HEK293 (cell line): ENCODE data around the gene CLDN19.

Experiments
- CTCF ChIA-PET: fragments of 350-600 bp; formaldehyde crosslinking; extraction: SDS; loops from one replicate; lab custom pipeline; 2021; ENCODE audit warnings: antibody characterized with exemption; lab: Yijun Ruan, JAX
- POLR2A ChIA-PET: fragments of 300-600 bp; formaldehyde crosslinking; extraction: SDS; loops from one replicate; lab custom pipeline; 2020; ENCODE audit warnings: antibody characterized with exemption, inconsistent platforms; lab: Yijun Ruan, JAX
- H3K27ac ChIP-seq: fragments of 200-500 bp; sonication (Bioruptor generic); 2 replicates; pipeline ENCODE4 v1.5.1; 2014; ENCODE audit warnings: low read depth, low read length, control low read depth, inconsistent platforms; ENCODE audit errors: extremely low read depth
- H3K36me3 ChIP-seq, 2 experiments: fragments of 200-500 bp in 1 of 2; sonication (Bioruptor generic) in 1 of 2; 1 replicate in 1 of 2; 2 replicates in 1 of 2; pipeline ENCODE4 v1.5.1; 2014 to 2017; ENCODE audit warnings: inconsistent platforms in 2 of 2, low read length in 2 of 2; ENCODE audit not compliant: control insufficient read depth in 2 of 2, insufficient read depth in 1 of 2
- H3K4me1 ChIP-seq: fragments of 200-500 bp; sonication (Bioruptor generic); 2 replicates; pipeline ENCODE4 v1.5.1; 2014; ENCODE audit warnings: mild to moderate bottlenecking, low read length, inconsistent platforms; ENCODE audit not compliant: control insufficient read depth, insufficient read depth
- H3K4me3 ChIP-seq: 2 replicates; pipeline ENCODE4 v1.5.1; 2011; ENCODE audit warnings: low read depth, mild to moderate bottlenecking, control low read depth, low read length, moderate library complexity
- H3K9me3 ChIP-seq: fragments of 200-500 bp; sonication (Bioruptor generic); 2 replicates; pipeline ENCODE4 v1.5.1; 2014; ENCODE audit warnings: low read depth, low read length, inconsistent platforms; ENCODE audit not compliant: control insufficient read depth, insufficient read depth
- FEZF1 ChIP-seq: fragments of 450-650 bp; formaldehyde crosslinking; IDR thresholded peaks from 2 replicates; pipeline ENCODE4 v1.5.1; 2016; ENCODE audit warnings: missing biosample characterization, missing genetic modification characterization
- GLI2 ChIP-seq: fragments of 450-650 bp; formaldehyde crosslinking; IDR thresholded peaks from 2 replicates; pipeline ENCODE4; 2017; ENCODE audit warnings: missing biosample characterization, missing genetic modification characterization, low read depth, borderline replicate concordance
- HOXD13 ChIP-seq: sonication (generic); formaldehyde crosslinking; IDR thresholded peaks from 2 replicates; pipeline ENCODE4 v1.8.0; 2022; ENCODE audit warnings: missing genetic modification reagents, borderline replicate concordance
- PRDM4 ChIP-seq: fragments of 450-650 bp; formaldehyde crosslinking; IDR thresholded peaks from 2 replicates; pipeline ENCODE4 v1.5.1; 2017; ENCODE audit warnings: missing biosample characterization, missing genetic modification characterization
- SCRT1 ChIP-seq: fragments of 450-650 bp; formaldehyde crosslinking; IDR thresholded peaks from 2 replicates; pipeline ENCODE4 v1.5.1; 2016; ENCODE audit warnings: missing biosample characterization, missing genetic modification characterization, borderline replicate concordance
- SCRT2 ChIP-seq: fragments of 450-650 bp; formaldehyde crosslinking; IDR thresholded peaks from 2 replicates; pipeline ENCODE4 v1.5.1; 2016; ENCODE audit warnings: missing biosample characterization, missing genetic modification characterization
- ZBTB48 ChIP-seq: fragments of 450-650 bp; formaldehyde crosslinking; IDR thresholded peaks from 2 replicates; pipeline ENCODE4 v1.5.1; 2016; ENCODE audit warnings: missing biosample characterization, missing genetic modification characterization
- ZNF121 ChIP-seq: fragments of 450-650 bp; formaldehyde crosslinking; IDR thresholded peaks from 2 replicates; pipeline ENCODE4 v1.5.1; 2016; ENCODE audit warnings: missing biosample characterization, missing genetic modification characterization
- ZNF335 ChIP-seq: fragments of 450-650 bp; formaldehyde crosslinking; conservative IDR thresholded peaks from 2 replicates; pipeline ENCODE4 v1.5.1; 2016; ENCODE audit warnings: missing biosample characterization, missing genetic modification characterization
- ZNF426 ChIP-seq: fragments of 450-650 bp; formaldehyde crosslinking; IDR thresholded peaks from 2 replicates; pipeline ENCODE4 v1.5.1; 2017; ENCODE audit warnings: missing biosample characterization, missing genetic modification characterization, mild to moderate bottlenecking, inconsistent platforms, moderate library complexity
- TF ChIP-seq, protein P1 (sequence below): fragments of 450-650 bp; formaldehyde crosslinking; IDR thresholded peaks from 2 replicates; pipeline ENCODE4 v1.5.1; 2016; ENCODE audit warnings: missing biosample characterization, missing genetic modification characterization

CLDN19 gene

DNA sequence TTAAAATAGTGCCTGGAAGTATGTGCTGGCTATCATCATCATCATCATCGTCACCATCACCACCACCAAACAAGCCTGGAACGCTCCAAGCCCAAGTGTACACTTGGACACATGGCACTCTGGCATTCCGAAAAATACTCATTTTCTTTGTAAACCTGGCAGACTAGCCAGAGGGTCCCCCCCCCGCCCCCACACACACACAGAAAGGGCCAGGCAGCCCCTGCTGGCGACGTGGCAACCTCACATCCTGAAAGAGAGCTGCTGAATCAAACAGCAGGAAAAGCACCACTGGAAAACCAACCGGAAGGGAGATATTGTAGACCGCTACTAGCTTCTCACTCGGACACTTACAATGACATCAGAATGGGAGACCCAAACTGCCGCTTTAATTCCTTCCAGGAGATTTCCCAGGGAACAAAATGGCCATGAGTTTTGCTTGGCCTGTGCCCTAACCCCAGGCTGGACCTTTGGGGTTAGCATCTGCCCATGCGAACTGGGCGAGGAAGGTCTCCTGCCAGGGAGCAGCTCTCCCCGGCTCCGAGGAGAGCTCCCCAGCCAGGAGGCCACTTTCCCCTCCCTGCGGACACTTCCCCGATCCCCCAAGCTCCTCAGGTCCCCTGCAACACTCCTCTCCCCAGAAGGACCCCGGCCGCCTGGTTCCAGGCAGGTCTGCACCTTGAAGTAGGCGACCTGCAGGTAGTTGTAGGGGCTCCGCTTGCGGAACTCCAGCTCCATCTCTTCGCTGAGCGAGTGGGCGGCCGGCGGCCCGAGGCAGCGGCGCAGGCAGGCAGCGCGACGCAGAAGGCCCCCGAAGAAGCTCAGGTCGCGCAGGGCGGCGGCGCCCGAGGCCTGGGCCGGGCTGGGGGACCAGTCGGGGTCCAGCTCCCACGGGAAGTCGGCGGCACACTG lies 26.1 kb upstream of the CLDN19 start (continued):
- TF ChIP-seq, protein P1, sequence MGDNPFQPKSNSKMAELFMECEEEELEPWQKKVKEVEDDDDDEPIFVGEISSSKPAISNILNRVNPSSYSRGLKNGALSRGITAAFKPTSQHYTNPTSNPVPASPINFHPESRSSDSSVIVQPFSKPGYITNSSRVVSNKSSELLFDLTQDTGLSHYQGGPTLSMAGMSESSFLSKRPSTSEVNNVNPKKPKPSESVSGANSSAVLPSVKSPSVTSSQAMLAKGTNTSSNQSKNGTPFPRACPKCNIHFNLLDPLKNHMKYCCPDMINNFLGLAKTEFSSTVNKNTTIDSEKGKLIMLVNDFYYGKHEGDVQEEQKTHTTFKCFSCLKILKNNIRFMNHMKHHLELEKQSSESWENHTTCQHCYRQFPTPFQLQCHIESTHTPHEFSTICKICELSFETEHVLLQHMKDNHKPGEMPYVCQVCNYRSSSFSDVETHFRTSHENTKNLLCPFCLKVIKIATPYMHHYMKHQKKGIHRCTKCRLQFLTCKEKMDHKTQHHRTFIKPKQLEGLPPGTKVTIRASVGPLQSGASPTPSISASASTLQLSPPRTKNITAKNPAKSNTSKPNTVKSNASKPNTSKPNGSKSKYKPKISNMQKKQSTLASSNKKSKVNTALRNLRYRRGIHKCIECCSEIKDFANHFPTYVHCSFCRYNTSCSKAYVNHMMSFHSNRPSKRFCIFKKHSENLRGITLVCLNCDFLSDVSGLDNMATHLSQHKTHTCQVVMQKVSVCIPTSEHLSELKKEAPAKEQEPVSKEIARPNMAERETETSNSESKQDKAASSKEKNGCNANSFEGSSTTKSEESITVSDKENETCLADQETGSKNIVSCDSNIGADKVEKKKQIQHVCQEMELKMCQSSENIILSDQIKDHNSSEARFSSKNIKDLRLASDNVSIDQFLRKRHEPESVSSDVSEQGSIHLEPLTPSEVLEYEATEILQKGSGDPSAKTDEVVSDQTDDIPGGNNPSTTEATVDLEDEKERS (tag by site-specific recombination), result no peak

DNA sequence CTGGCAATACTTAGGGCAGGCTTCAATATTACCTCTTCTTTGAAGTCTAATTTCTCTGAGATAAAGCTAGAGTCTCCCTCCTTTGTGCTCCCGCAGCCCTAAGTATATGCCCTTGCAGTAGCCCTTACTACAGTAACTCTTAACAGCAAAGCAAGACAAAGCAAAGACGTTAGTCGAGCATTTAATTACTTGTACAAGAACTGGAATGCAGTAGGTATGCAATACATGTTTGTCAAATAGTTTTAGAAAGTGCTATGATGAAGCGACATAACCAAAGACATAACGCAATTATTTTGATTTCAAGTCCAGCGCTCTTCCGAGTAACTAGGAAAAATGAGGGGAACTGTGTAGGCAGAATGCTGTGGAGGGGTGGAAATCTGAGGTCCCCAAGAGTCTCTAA lies 25.2 kb upstream of the CLDN19 start:
- Histone ChIP-seq H3K4me1 (no peaks in the 10 kb centered on the region), H3K27ac (no peak overlapping the region), H3K4me3 (peak overlapping the region; percentile 100), H3K36me3 (peaks cover 7 to 26% of the 10 kb centered on the region in 2 experiments; a peak in 2 of 3 replicates), H3K9me3 (no peaks in the 10 kb centered on the region)
- peak; percentile 35; the same call in 1 of the 2 replicates for TF ChIP-seq ZBTB48 (tag by site-specific recombination)
- no peak for TF ChIP-seq PRDM4 (tag by site-specific recombination)
- no peak for TF ChIP-seq ZNF426 (tag by site-specific recombination)
- no peak for TF ChIP-seq HOXD13
- ChIA-PET POLR2A (interaction anchor here (0.6 to 3.4 kb wide), 7 partner anchors 7 to 131 kb away, joined by 3 to 35 read pairs (median 13); partner anchors contain the start of genes ERMAP, SVBP, YBX1 and ZNF691), CTCF (interaction anchor here (0.7 to 4.7 kb wide), 7 partner anchors 8 to 591 kb away, joined by 3 to 19 read pairs (median 4); partner anchors contain the start of gene ZNF691)

DNA sequence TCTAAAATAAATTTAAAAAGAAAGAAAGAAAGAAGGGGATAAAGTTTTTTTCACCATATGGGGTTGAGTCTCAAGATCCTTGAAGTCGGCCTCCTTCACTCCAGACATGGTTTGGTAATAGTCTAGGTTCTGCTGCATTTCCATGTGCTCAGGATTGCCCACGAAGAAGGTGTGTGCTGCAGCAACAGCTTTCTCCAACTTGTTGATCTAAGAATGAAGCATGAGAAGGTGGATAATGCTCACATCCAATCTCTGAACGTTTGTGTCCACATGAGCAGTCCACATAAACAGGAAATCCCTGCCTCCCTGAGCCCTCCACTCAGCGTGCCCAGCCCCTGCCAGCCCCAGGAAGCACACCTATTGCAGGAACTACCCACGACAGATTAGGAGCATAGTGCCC lies 22.2 kb upstream of the CLDN19 start:
- CTCF ChIA-PET, result interaction anchor here (0.6 to 0.9 kb wide), 3 partner anchors 31 to 335 kb away, joined by 3 to 4 read pairs (median 4); no protein-coding TSS in a partner anchor

DNA sequence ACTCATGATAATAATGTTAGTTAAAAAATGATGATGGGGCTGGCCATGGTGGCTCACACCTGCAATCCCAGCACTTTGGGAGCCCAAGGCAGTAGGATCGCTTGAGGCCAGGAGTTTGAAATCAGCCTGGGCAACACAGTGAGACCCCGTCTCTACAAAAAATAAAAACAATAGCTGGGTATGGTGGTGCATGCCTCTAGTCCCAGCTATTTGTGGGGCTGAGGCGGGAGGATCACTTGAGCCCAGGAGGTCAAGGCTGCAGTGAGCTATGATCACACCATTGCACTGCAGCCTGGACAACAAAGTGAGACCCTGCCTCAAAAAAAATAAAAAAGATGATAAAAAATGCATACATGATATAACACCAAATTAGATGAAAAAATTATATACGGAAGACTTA lies 21.5 kb upstream of the CLDN19 start:
- Histone ChIP-seq H3K27ac (no peak overlapping the region), H3K36me3 (peaks cover 17 to 58% of the 10 kb centered on the region in 2 experiments), H3K9me3 (no peaks in the 10 kb centered on the region), H3K4me3 (no peak overlapping the region), H3K4me1 (no peaks in the 10 kb centered on the region)
- no peak for TF ChIP-seq GLI2 (tag by site-specific recombination)
- TF ChIP-seq FEZF1 (tag by site-specific recombination), result no peak
- peak; percentile 90 for TF ChIP-seq ZNF121 (tag by site-specific recombination)
- CTCF ChIA-PET, result interaction anchor here (0.6 to 0.9 kb wide), 3 partner anchors 31 to 334 kb away, joined by 3 to 4 read pairs (median 4); no protein-coding TSS in a partner anchor
- POLR2A ChIA-PET, result no interaction called here

More for the DNA sequence above, 22.2 kb upstream of the CLDN19 start:
- no peaks in the 10 kb centered on the region for H3K4me1 ChIP-seq
- no peak overlapping the region for H3K27ac ChIP-seq
- no peak overlapping the region for H3K4me3 ChIP-seq
- peaks cover 17 to 52% of the 10 kb centered on the region in 2 experiments for H3K36me3 ChIP-seq
- no peak for TF ChIP-seq ZNF335
- peak; percentile 88 for TF ChIP-seq SCRT1 (tag by site-specific recombination)
- peak; percentile 94 for TF ChIP-seq SCRT2
- POLR2A ChIA-PET, result no interaction called here
- H3K9me3 ChIP-seq, result no peaks in the 10 kb centered on the region
